DMS 273 treated with DMSO at 0.1 percent for 48 hours (cell line): Measurements from ENCODE around the gene ISM1.
"Not testable (repeated sequence)": the region's sequence is repeated elsewhere in the genome, so short reads cannot be mapped to it uniquely, and the experiment has no call there.

ENCODE experiments used
- DNase-seq: peaks from one replicate; lab custom pipeline; 2025; lab: John Stamatoyannopoulos, UW

Gene ISM1

GRCh38 chr20:13221673-13222318, 722 bp downstream of the ISM1 start:
- no peak for DNase-seq

GRCh38 chr20:13222319-13222716, 1.2 kb downstream of the ISM1 start:
- DNase-seq: no peak

- DNase-seq: no peak
Measured at GRCh38 chr20:13223736-13224520, 2.9 kb downstream of the ISM1 start.

- no peak for DNase-seq
Measured at GRCh38 chr20:13226367-13226766, 5.3 kb downstream of the ISM1 start.

GRCh38 chr20:13228771-13229170, 7.7 kb downstream of the ISM1 start:
- no peak for DNase-seq

- no peak for DNase-seq
Measured at GRCh38 chr20:13229538-13229937, 8.5 kb downstream of the ISM1 start.

GRCh38 chr20:13231031-13231752, 10.1 kb downstream of the ISM1 start:
- no peak for DNase-seq

GRCh38 chr20:13232999-13233398, 11.9 kb downstream of the ISM1 start:
- DNase-seq: no peak

GRCh38 chr20:13234961-13235360, 13.9 kb downstream of the ISM1 start:
- DNase-seq: no peak

- DNase-seq: not testable (repeated sequence)
Measured at GRCh38 chr20:13236360-13236759, 15.3 kb downstream of the ISM1 start.

GRCh38 chr20:13236990-13237720, 16.1 kb downstream of the ISM1 start:
- no peak for DNase-seq

- DNase-seq: no peak
Measured at GRCh38 chr20:13238001-13238653, 17.1 kb downstream of the ISM1 start.

GRCh38 chr20:13243826-13244376, 22.8 kb downstream of the ISM1 start:
- no peak for DNase-seq

GRCh38 chr20:13245250-13245723, 24.2 kb downstream of the ISM1 start:
- DNase-seq: no peak

GRCh38 chr20:13249118-13249797, 28.2 kb downstream of the ISM1 start:
- DNase-seq: no peak

GRCh38 chr20:13249798-13250170, 28.7 kb downstream of the ISM1 start:
- DNase-seq: no peak

- DNase-seq: no peak
Measured at GRCh38 chr20:13250251-13250650, 29.2 kb downstream of the ISM1 start.

GRCh38 chr20:13251106-13251903, 30.2 kb downstream of the ISM1 start:
- DNase-seq: no peak

- no peak for DNase-seq
Measured at GRCh38 chr20:13251904-13252297, 30.8 kb downstream of the ISM1 start.

- no peak for DNase-seq
Measured at GRCh38 chr20:13255356-13255755, 34.3 kb downstream of the ISM1 start.
